C4-2B (cell line): ENCODE results near the gene TACSTD2.

Source experiments
- CTCF ChIP-seq: fragments of 450-650 bp; conservative IDR thresholded peaks from 2 replicates; pipeline ENCODE4 v1.5.1; 2017; ENCODE audit warnings: mild to moderate bottlenecking
- ZFX ChIP-seq: fragments of 450-650 bp; IDR thresholded peaks from 2 replicates; pipeline ENCODE4 v1.6.1; 2017

GRCh38 chr1:58568271-58568860 lies 8.7 kb downstream of the TACSTD2 start:
- no peak for TF ChIP-seq CTCF
- no peak for TF ChIP-seq ZFX
